SJCRH30 (cell line): Measurements from ENCODE around the gene RNF217. TPM values are rescaled to one million over a fixed set of nuclear protein-coding genes. Genes with fewer than 3 reads are reported as not detected.

Experiments used
- DNase-seq, 2 experiments: peaks; one replicate each; pipeline ENCODE4 v3.0.0-alpha.2; 2015 to 2020
- H3K27ac ChIP-seq: fragments of 250-450 bp; sonication (Bioruptor Pico); 2 replicates; pipeline ENCODE4 v1.5.1; 2020; ENCODE audit warnings: mild to moderate bottlenecking, moderate library complexity
- H3K27me3 ChIP-seq: fragments of 250-450 bp; sonication (Bioruptor Pico); 2 replicates; pipeline ENCODE4 v1.5.1; 2020; ENCODE audit warnings: mild to moderate bottlenecking, moderate library complexity
- H3K36me3 ChIP-seq: fragments of 250-450 bp; sonication (Bioruptor Pico); 2 replicates; pipeline ENCODE4 v1.5.1; 2020; ENCODE audit warnings: mild to moderate bottlenecking, moderate library complexity
- H3K4me1 ChIP-seq: fragments of 250-450 bp; sonication (Bioruptor Pico); 2 replicates; pipeline ENCODE4 v1.5.1; 2020; ENCODE audit warnings: mild to moderate bottlenecking, moderate library complexity
- H3K4me3 ChIP-seq: fragments of 250-450 bp; sonication (Bioruptor Pico); 2 replicates; pipeline ENCODE4 v1.5.1; 2020; ENCODE audit warnings: mild to moderate bottlenecking, moderate library complexity
- H3K9me3 ChIP-seq: fragments of 250-450 bp; sonication (Bioruptor Pico); replicated peaks from 2 replicates; pipeline ENCODE4 v1.5.1; 2020; ENCODE audit warnings: mild to moderate bottlenecking, moderate library complexity
- total RNA-seq: library from RNA; depleted of rRNA; stranded (reverse); fragments of >200 nt; shearing (Covaris generic); gene quantifications from 2 replicates; pipeline ENCODE4 v1.2.3, GENCODE V29; 2014

The RNF217 gene
- total RNA-seq, 1 experiment from 2014 or later, result 16.0 TPM

DNA sequence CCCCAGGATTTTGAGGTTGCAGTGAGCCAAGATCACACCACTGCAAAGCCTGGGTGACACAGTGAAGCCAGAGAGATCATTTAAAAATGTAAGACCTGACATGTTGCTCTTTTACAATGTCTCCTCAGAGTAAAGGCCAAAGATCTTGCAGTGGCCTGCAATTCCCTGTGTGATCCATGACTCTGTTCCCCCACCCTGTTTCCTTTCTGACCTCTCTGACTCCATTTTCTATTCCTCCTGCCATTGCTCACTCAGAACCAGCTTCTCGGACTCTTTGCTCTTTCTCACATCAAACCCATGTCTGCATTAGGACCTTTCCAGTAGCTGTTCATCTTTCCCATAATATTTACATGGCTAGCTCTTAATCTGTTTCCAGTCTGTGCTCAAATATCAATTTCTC lies 28.8 kb downstream of the RNF217 start:
- Histone ChIP-seq H3K27ac (no peak overlapping the region), H3K4me1 (peaks cover 15% of the 10 kb centered on the region; the same call in 1 of the 2 replicates), H3K27me3 (no peaks in the 10 kb centered on the region), H3K4me3 (no peak overlapping the region), H3K9me3 (no peaks in the 10 kb centered on the region; the same call in 1 of the 2 replicates), H3K36me3 (peaks cover 6% of the 10 kb centered on the region; the same call in 1 of the 2 replicates)
- no peak for DNase-seq

DNA sequence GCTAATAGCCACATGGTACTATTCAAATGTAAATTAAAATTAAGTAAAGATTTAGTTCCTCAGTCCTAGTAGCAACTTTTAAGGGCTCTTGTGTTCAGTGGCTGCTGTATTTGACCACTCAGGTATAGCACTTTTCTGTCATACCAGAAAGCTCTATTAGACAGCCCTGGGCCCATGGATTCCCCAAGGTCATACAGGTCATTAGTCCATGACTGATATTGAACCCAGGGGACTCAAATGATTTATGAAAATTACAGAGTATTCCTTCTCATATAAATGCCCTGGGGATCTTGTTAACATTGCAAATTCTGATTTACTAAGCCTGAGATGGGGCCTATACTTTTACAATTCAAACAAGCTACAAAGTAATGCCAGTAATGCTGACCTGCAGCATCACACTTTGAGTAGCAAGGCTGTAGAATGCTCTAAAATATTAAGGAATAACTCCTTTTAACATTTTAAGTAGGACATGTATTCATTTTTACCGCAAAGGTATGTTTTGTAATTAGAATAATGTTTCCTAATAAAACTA lies 29.6 kb downstream of the RNF217 start:
- no peak overlapping the region for H3K4me3 ChIP-seq
- no peak for DNase-seq
- no peaks in the 10 kb centered on the region for H3K27me3 ChIP-seq
- no peak overlapping the region for H3K27ac ChIP-seq
- H3K9me3 ChIP-seq, result no peaks in the 10 kb centered on the region; the same call in 1 of the 2 replicates
- H3K4me1 ChIP-seq, result peaks cover 9% of the 10 kb centered on the region; the same call in 1 of the 2 replicates
- 0 out of 2 replicates have a peak, but pooled peaks cover 6% of the 10 kb centered on the region for H3K36me3 ChIP-seq

DNA sequence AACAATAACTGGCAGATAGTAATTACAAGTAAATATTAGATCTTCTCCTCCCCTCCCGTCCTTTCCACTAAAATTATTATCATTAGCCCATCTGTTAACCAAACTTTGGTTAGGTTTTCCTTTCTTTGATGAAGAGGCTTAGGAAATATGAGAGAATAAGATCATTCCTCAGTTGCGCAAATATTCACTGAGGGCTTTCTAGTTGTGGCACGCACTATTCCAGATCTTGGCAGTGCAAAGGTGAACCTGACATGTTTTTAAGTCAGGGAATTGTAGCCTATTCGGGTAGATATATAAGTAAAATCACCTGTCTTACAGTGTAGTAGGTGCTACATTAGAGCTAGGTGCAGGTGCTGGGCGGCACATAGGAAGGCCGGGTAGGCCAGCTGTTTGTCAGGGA lies 31.1 kb downstream of the RNF217 start:
- Histone ChIP-seq H3K27ac (no peak overlapping the region), H3K4me3 (no peak overlapping the region), H3K27me3 (no peaks in the 10 kb centered on the region), H3K9me3 (no peaks in the 10 kb centered on the region; the same call in 1 of the 2 replicates), H3K4me1 (peaks cover 9% of the 10 kb centered on the region; the same call in 1 of the 2 replicates), H3K36me3 (0 out of 2 replicates have a peak, but pooled peaks cover 6% of the 10 kb centered on the region)
- no peak for DNase-seq

DNA sequence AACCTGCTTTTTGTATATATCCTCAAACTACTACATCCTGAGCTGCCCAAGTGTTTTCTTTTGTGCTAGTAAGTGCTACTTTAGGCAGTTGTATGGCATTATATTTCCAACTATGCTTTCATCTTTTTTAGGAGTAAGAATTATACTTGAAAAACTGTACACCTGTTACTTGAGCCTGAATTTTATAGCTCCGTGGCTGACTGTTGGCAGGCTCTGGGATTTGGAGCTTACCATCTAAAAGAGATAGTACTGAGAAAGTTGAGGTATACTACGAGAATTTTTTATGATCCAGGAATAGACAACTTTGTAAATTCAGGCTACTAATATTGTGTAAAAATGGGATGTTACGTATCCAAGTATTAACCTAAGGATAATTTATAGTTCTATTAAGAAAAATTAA lies 32.4 kb downstream of the RNF217 start:
- Histone ChIP-seq H3K9me3 (no peaks in the 10 kb centered on the region; the same call in 1 of the 2 replicates), H3K36me3 (0 out of 2 replicates have a peak, but pooled peaks cover 6% of the 10 kb centered on the region), H3K27ac (no peak overlapping the region), H3K4me1 (peaks cover 9% of the 10 kb centered on the region; the same call in 1 of the 2 replicates), H3K4me3 (no peak overlapping the region), H3K27me3 (no peaks in the 10 kb centered on the region)
- peak in 1 of 2 experiments; percentile 29 for DNase-seq

DNA sequence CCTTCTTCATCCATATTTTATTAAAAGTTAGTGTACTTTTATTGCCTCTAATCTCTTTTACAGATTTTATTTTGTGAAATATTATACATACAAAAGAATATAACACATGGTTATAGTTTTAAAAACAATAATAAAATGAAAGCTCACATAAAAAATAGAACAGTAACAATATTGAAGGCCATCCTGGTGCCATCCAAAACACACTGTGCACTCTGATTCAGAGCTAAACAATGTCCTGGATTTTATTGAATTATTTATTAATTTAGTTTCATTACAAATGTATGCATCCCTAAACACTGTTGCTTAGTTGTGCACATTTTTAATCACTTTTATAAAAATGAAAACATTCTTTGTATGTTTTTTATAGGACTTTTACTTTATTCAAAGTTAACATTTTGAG lies 32.9 kb downstream of the RNF217 start:
- no peak overlapping the region for H3K27ac ChIP-seq
- no peaks in the 10 kb centered on the region; the same call in 1 of the 2 replicates for H3K9me3 ChIP-seq
- H3K4me1 ChIP-seq, result peaks cover 13% of the 10 kb centered on the region; the same call in 1 of the 2 replicates
- H3K36me3 ChIP-seq, result 0 out of 2 replicates have a peak, but pooled peaks cover 8% of the 10 kb centered on the region
- no peak for DNase-seq
- no peak overlapping the region for H3K4me3 ChIP-seq
- H3K27me3 ChIP-seq, result no peaks in the 10 kb centered on the region

DNA sequence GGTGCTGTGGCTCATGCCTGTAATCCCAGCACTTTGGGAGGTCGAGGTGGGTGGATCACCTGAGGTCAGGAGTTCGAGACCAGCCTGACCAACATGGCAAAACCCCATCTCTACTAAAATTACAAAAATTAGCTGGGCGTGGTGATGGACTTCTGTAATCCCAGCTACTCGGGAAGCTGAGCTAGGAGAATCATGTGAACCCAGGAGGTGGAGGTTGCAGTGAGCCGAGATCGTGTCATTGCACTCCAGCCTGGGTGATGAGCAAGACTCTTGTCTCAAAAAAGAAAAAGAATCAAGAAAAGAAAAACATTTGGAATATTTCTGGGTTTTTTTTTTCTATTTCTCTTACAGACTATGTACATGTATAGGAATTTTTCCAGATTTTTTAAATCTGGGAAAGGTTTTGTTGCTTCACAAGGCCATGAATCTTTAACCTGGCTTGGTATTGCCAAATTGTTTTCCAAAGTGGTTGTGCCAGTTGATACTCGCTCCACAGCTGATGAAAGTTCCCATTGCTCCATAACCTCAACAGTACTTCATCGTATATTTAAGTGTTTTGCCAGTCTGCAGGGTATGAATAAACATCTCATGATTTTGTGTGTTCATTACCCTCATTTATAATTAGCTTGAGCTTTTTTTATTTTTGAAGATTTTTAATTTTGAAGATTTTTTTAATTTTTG lies 33.5 kb downstream of the RNF217 start:
- H3K27ac ChIP-seq, result no peak overlapping the region
- H3K9me3 ChIP-seq, result no peaks in the 10 kb centered on the region; the same call in 1 of the 2 replicates
- no peak overlapping the region for H3K4me3 ChIP-seq
- H3K36me3 ChIP-seq, result 0 out of 2 replicates have a peak, but pooled peaks cover 4% of the 10 kb centered on the region
- no peak for DNase-seq
- H3K27me3 ChIP-seq, result no peaks in the 10 kb centered on the region
- peaks cover 18% of the 10 kb centered on the region for H3K4me1 ChIP-seq

DNA sequence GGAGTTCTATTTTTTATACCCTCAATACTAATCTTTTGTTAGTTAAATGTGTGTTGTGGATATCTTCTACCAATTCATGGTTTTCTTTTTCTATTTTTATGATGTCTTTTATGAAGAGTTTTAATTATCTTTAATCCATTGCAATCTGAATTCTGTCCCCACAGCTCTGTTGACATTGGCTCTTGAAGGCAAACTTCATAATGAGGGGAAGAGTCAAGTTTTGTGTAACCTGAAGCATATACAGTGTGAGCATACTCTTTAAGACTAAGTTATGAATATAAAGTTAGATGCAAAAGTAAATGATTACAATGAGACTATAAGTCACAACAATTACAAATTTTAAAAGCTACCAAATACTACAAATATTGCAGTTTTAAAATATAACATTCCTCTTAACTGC lies 34.2 kb downstream of the RNF217 start:
- no peak for DNase-seq
- peaks cover 24% of the 10 kb centered on the region for H3K4me1 ChIP-seq
- no peak overlapping the region for H3K4me3 ChIP-seq
- 0 out of 2 replicates have a peak, but pooled peaks cover 4% of the 10 kb centered on the region for H3K36me3 ChIP-seq
- no peaks in the 10 kb centered on the region for H3K27me3 ChIP-seq
- H3K9me3 ChIP-seq, result no peaks in the 10 kb centered on the region; the same call in 1 of the 2 replicates
- H3K27ac ChIP-seq, result no peak overlapping the region

DNA sequence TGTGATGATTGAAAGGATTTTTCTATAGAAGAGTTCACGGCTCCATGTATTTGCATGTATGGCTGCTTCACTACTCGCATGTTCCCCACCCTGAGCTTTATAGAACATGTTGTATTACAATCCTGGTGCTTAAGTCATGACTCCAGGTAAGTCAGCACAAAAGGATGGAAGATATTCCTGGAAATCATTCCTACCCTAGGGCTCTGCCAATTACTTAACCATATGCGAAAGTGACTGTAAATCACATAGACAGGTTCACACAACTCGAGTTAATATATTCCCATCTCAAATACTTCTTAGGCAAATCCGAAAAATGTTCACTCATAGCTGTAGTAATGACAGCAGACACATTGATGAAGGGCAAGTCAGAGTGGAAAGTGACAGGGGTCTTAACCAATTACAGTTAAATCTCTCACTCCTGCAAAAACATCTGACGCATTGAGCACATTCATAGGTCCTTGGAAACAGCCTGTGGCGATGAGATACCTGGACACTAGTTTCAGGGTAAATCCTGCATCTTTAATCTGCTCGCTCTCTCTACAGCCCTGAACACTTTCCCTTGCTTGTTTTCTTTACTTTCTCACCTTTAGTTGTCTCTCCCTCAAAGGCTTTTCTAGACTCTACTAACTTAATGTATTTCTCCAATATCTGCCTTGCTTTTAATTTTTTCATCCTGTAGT lies 35.1 kb downstream of the RNF217 start:
- H3K9me3 ChIP-seq, result no peaks in the 10 kb centered on the region
- 0 out of 2 replicates have a peak, but pooled peaks cover 4% of the 10 kb centered on the region for H3K36me3 ChIP-seq
- no peak overlapping the region for H3K27ac ChIP-seq
- H3K4me3 ChIP-seq, result no peak overlapping the region
- no peaks in the 10 kb centered on the region for H3K27me3 ChIP-seq
- peaks cover 29% of the 10 kb centered on the region for H3K4me1 ChIP-seq
- no peak for DNase-seq

DNA sequence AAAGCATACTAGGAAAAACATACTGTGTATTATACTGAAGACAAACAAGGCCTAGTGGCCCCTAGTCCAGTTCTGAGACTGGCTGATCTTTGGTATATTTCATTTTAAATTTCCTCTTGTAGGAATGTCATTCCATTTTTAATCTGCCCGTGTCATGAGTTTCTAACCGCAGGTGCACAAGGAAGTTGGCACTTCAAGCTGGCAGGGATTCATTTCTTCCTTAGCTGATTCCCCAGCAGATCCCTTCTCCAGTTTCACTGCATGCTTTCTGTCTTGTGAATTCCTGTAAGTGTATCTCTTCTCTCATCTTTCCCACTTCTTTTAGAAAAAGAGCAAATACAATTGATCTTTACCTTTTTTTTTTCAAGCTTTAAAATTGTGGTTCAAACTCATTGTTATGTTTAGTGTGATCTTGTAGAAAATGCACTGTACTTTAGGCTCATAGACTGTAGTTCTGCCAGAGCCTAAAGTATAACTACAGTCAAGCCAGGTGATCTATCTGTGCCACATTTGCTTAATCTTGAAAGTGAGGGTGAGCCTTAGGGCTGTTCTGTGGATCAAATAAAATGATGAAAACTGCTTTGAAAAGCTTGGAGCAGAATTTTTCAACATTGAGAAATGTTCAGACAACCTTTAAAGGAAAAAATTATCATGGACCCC lies 37.0 kb downstream of the RNF217 start:
- no peaks in the 10 kb centered on the region for H3K9me3 ChIP-seq
- peaks cover 46% of the 10 kb centered on the region for H3K4me1 ChIP-seq
- H3K36me3 ChIP-seq, result 0 out of 2 replicates have a peak, but pooled peaks cover 4% of the 10 kb centered on the region
- no peak overlapping the region for H3K27ac ChIP-seq
- DNase-seq, result peak in 1 of 2 experiments; percentile 22
- no peak overlapping the region for H3K4me3 ChIP-seq
- H3K27me3 ChIP-seq, result no peaks in the 10 kb centered on the region

DNA sequence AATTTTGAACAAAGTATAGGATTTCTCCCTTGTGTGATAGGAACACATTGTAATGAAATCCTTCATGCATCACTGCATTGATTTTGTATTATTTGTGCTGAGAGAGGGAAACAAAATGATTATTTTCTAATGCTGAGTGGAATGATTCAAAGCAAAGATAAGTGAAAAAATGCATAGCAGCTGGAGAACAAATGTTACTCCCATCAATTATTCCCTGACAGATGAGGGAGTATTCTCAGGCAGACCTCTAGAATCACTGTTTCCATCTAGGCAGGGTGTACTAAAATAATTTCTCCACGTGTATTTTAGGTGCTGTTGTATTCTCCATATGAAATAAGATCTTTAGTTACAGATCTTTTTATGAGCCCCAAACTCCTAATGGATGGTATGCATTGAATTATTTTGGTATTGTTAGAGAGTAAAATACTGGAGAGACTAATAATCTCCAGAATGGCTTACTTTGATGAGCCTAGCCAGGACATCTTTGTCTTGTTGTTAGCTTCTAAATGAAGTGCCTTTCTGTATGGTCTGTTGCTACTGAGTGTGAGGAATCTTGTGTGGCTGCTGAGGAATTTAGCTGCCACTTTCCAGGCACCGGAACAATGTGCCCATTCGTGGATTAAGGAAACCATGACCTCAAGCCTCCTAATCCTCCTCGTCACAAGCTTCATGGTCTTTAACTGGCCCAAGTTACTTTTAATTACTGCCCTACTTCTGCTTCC lies 39.6 kb downstream of the RNF217 start:
- DNase-seq, result peak; percentile 74 to 90
- Histone ChIP-seq H3K4me1 (peaks cover 38% of the 10 kb centered on the region), H3K27ac (peak overlapping the region; percentile 94), H3K4me3 (peak overlapping the region; percentile 52), H3K36me3 (0 out of 2 replicates have a peak, but pooled peaks cover 4% of the 10 kb centered on the region), H3K9me3 (no peaks in the 10 kb centered on the region), H3K27me3 (no peaks in the 10 kb centered on the region)

DNA sequence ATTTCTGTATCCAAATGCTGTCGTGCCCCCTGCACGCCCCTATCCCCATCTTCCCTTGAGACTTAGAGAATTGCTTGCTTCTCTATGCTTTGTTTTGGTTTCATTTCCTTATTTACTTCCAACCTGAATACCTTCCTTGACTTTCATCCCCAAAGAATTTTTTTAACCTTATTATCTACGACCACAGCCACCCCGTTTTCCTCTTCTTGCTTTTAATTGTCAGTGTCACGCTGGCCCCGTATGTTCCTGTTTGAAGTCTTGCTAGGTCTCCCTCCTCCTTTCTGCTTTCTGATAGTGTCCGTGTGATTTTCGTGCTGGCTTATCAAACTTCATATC lies 40.1 kb downstream of the RNF217 start:
- H3K4me3 ChIP-seq, result peak overlapping the region; percentile 52
- H3K27me3 ChIP-seq, result no peaks in the 10 kb centered on the region
- DNase-seq, result peak in 1 of 2 experiments; percentile 14
- no peaks in the 10 kb centered on the region for H3K9me3 ChIP-seq
- peaks cover 38% of the 10 kb centered on the region for H3K4me1 ChIP-seq
- 0 out of 2 replicates have a peak, but pooled peaks cover 4% of the 10 kb centered on the region for H3K36me3 ChIP-seq
- H3K27ac ChIP-seq, result peak overlapping the region; percentile 94

DNA sequence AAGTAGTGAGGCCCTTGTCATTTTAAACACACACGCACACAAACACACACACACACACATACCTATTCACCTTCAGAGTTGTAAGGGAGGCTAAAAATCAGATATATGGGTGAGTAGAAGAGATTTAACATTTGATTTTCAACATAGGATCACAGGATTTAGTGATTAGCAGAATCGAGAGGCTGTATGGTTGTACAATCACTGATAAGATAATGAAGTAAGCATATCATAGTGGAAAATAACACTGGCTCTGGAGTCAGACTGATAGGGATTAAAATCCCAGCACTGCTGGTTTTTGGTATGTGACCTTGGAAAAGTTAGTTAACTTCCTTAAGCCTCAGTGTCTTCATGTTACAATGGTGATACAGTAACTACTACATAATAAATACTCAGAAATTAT lies 40.8 kb downstream of the RNF217 start:
- Histone ChIP-seq H3K4me3 (peak overlapping the region; percentile 52), H3K4me1 (peaks cover 38% of the 10 kb centered on the region), H3K27ac (peak overlapping the region; percentile 94), H3K36me3 (0 out of 2 replicates have a peak, but pooled peaks cover 4% of the 10 kb centered on the region), H3K9me3 (no peaks in the 10 kb centered on the region), H3K27me3 (no peaks in the 10 kb centered on the region)
- peak in 1 of 2 experiments; percentile 13 for DNase-seq

DNA sequence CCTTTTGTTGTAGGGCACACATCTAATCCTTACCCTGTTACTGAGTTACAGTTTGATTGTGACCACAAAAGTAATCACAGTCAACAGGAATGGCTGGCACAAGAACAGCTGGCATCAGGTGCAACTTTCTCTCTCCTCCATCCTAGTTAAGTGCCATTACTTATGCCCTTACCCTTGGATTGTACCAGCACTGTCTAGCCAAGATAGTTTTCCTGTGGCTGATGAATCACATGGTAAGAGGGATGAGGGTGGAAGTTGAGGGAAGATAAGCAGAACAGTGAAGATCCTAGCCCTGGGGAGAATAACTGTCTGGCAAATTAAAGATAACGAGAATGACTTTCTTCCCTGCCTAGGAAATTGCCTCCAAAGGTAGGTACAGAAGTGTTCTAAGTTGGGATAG lies 42.0 kb downstream of the RNF217 start:
- Histone ChIP-seq H3K9me3 (no peaks in the 10 kb centered on the region), H3K27ac (no peak overlapping the region)
- DNase-seq, result no peak

More for the DNA sequence above, 42.0 kb downstream of the RNF217 start:
- peaks cover 38% of the 10 kb centered on the region for H3K4me1 ChIP-seq
- H3K27me3 ChIP-seq, result no peaks in the 10 kb centered on the region
- H3K36me3 ChIP-seq, result 0 out of 2 replicates have a peak, but pooled peaks cover 4% of the 10 kb centered on the region
- H3K4me3 ChIP-seq, result no peak overlapping the region
